AG20443 (cell line): ENCODE data around the gene RBM25.
"Not testable (repeated sequence)": the region's sequence is repeated elsewhere in the genome, so short reads cannot be mapped to it uniquely, and the experiment has no call there.

Experiments used
- DNase-seq: peaks from one replicate; pipeline ENCODE4 v3.0.0; 2012; ENCODE audit warnings: low spot score, mixed read lengths

RBM25 gene

DNA sequence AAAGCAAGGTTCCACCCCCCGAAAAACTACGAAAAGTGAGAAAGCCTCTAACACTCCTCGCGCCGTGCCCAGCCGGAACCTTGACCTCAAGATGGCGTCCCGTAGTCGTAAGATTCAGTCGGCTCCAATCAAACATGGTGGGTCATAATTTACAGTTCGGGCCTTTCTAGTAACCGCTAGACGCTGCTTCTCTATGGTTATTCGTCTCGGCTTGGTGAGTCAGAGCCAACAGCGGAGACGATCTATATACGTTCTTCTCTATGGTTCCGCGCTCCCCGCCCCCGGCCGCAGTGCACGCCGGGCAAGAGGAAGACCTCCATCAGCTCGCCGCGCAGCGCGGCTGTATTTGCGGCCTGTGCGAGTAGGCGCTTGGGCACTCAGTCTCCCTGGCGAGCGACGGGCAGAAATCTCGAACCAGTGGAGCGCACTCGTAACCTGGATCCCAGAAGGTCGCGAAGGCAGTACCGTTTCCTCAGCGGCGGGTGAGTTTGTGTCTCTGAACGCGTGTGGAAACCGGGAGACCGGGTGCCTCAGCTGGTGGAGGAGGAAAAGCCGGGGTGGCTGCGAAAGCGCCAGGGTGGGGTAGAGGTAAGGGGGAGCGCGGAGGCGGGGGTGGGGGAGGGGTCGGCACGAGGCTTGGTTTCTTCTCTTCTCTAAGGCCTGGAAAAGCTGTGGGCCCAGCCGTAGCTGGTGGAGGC lies at the start of gene RBM25:
Gene RBM25 (plus strand): TSS at position 311 of the 698 bp plus-strand sequence. CDS start 13,108 bp downstream, outside the sequence.
- DNase-seq = peak; percentile 98

DNA sequence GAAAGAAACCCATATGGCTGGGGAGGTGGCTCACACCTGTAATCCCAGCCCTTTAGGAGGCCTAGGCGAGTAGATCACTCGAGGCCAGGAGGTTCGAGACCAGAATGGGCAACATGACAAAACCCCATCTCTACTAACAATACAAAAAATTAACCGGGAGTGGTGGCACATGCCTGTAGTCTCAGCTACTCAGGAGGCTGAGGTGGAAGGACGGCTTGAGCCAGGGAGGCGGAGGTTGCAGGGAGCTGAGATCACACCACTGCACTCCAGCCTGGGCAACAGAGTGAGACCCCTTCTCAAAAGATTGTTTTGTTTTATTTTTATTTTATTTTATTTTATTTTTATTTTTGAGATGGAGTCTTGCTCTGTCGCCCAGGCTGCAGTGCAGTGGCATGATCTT lies 47.1 kb upstream of the RBM25 start:
- DNase-seq = not testable (repeated sequence)

DNA sequence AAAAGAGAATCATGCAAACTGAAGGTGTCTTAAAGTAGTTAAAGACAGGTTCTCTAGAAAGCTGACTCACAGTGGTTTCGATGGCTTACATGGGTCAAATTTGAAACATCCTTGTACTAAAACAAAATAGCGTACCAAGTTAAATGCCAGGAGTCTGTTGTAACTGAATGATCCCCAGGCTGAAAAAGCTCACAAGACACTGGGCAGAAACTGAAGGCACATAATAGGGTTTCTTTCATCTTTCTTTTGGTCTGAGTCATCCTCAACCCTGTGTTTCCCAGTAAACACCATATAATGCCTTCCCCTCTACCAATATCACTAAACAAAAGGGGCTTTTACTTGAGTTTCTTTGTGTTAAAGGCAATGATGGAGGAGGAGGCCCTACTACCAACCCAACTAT lies 44.2 kb upstream of the RBM25 start:
- peak; percentile 48 for DNase-seq

DNA sequence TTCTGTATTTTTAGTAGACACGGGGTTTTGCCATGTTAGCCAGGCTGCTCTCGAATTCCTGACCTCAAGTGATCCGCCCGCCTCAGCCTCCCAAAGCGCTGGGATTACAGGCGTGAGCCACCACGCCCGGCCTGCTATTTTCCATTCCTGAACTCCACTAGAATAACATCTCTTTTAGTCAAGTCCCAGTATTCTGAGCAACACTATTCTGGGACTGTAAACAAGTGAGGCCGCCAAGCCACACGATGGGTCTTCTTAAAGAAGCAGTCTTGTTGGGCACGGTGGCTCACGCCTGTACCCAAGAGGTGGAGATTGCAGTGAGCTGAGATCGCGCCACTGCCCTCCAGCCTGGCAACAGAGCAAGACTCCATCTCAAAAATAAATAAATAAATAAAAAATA lies 42.8 kb upstream of the RBM25 start:
- not testable (repeated sequence) for DNase-seq

DNA sequence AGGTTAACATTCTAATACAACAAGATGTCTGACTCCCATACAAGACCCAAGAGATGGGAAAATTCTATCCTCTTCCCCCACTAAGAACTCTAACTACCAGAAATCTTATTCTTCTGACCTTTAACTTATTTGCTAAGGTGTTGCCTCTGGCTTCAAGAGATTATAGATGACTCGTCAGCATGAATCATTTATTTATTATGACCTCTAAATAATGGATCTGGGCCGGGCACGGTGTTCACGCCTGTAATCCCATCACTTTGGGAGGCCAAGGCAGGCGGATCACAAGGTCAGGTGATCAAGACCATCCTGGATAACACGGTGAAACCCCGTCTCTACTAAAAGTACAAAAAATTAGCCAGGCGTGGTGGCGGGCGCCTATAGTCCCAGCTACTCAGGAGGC lies 42.3 kb upstream of the RBM25 start:
- not testable (repeated sequence) for DNase-seq

DNA sequence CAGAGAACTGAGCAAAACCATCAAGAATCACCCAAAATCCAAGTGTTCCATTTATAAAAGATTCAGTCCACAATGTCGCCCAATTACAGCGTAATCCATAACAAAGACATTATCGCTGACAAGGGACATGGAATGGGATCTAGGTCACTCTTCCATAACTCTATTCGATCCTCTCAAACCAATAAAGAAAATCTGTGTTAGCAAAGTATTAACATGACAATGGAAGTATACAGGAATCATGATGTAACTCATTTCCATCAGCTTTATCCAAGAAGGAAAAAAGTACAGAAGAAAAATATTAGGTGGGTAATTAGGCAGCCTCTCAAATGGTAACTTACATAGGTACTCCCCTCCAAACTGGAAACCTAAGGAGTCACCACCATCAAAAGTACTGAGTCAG lies 36.3 kb upstream of the RBM25 start:
- no peak for DNase-seq

DNA sequence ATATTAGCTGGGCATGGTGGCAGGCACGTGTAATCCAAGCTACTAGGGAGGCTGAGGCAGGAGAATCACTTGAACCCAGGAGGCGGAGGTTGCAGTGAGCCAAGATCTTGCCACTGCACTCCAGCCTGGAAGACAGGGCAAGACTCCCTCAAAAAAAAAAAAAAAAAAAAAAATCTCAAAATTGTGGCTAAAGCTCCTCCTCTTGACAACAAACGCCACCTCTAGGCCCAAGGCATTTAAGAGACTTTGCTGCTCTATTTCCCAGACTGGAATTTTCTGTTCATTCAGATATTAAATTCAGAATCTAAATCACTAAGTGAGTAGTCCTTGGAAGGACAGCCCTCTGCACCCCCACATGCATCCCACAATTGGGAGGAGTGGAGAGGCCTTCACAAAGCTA lies 32.8 kb upstream of the RBM25 start:
- peak; percentile 25 for DNase-seq

DNA sequence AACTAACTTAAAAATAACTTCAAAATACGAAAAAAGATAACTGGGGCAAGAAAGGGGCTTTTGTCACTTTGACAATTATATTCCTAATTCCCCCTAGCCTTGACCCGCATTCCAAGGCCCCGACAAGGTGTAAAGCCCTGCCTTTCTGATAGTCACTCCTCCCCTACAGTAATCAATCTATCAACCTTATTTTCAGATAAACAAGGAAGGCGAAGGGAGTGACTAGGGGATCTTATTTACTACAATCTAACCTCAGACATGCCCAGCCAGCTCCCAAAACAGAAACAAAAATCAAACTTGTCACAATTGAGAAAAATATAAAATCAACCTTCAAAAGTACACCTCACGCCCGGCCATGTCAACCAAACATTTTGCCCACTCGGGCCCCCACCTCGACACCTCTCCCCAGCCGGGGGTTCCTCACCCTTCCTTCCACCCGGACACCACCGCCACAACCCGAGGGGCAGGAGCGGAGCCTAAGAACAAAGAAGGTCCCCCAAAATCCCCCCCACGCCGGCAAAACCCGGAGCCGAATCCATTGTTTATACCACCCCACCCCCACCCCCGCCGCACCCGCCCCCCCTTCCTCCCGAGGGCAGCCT lies 32.0 kb upstream of the RBM25 start:
- no peak for DNase-seq

DNA sequence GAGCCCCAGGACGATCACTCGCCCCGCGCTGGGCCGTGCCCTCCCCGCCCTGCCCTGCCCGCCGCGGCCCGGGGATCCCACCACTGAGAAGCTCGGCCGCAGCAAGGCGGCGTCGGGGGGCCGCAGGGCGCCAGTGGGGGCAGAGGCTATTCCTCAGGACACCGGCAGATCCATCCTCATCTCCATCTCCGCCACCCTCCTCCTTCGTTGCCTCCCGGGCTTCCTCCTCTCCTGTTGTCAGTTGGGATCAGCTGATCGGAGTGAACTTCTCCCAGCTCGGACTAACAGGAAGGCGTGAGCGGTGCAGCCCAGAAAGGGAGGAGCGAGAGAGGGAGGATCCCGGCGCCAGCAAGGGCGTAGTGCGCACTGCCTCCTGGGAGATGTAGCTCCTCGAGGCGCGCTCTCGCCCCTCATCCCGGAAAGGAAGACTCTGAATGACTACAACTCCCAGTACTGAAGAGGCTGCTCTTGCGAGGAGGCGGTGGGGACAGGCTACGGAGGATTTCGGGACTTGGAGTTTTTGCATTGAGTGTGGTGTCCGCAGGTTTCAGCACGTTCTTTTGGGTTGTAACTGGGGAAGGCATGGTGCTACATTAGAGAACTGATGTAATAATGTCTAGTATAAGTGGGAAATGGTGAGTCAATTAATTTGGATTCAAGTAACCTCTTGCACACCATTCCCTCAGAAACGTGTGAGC lies 31.3 kb upstream of the RBM25 start, which contains the start of gene ZFYVE1:
Gene ZFYVE1 (minus strand): TSS at position 262 of the 698 bp plus-strand sequence. CDS start 2,598 bp downstream, outside the sequence.
- DNase-seq = peak; percentile 98

DNA sequence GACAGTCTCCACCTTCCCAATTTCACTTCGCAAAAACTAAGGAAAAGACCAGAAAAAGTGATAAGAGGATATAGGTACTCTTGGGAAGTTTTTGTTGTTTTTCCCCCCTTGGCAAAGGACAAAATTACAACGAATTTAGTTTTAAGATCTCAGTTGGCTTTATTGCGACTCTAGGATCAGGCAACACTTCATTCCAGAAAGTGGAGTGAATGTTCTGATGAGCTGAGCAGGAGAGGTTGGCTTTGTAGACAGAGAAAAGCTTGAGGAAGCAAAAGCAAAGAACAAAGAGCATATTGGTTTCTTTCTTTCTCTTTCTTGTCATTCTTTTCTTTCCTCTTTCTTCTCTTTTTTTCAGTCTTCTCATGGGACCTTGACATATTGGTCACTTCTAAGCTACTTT lies 30.8 kb upstream of the RBM25 start:
- DNase-seq = no peak

DNA sequence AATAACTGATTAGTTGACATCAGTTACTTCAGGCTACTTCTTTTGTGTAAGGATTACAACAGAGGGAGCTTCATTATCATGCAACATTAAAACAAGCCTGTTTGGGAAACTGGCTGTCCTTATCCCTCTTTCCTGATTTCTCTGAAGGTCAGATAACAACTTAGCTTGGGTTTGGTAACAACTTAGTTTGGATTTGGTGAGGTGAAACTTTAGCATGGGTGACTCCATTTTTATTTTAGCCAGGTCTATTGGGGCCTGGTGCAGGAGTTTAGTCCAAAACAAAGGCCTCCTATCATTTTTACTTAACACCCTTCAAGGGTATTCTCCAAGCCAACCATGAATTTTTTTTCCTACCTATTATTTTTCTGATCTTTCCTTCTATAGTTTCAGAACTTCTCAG lies 30.4 kb upstream of the RBM25 start:
- no peak for DNase-seq

DNA sequence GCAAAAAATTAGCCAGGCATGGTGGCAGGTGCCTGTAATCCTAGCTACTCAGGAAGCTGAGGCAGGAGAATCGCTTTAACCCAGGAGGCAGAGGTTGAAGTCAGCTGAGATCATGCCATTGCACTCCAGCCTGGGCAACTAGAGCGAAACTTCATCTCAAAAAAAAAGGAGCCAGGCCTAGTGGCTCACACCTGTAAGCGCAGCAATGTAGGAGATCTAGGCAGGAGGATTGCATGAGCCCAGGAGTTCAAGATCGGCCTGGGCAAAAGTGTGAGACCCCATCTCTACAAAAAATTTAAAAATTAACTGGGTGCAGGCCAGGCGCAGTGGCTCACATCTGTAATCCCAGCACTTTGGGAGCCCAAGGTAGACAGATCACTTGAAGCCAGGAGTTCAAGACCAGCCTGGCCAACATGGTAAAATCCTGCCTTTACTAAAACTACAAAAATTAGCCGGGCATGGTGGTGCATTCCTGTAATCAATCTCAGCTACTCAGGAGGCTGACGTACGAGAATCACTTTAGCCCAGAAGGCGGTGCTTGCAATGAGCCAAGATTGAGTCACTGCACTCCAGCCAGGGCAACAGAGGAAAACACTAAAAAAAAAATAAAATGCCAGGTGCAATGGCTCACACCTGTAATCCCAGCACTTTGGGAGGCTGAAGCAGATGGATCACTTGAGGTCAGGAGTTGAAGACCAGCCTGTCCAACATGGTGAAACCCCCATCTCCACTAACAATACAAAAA lies 21.5 kb upstream of the RBM25 start:
- DNase-seq = not testable (repeated sequence)

DNA sequence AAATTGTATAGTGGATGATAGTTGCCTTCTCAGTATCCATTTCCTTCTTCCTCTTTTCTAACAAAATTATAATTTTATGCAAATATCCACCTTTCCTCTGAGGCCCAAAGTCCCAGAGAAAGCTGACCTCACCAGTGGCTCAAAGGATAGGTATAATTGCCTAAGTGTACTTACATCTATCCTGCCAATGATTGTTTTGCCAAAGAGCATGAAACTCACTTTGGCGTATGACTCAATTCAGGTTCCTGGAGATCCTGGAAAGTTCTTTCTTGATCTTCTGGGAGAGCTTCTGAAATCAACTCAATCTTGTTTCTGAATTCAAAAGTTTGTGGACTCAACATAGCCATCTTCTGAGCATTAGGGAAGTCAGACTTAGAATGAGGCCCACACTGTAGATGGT lies 10.5 kb upstream of the RBM25 start:
- no peak for DNase-seq

DNA sequence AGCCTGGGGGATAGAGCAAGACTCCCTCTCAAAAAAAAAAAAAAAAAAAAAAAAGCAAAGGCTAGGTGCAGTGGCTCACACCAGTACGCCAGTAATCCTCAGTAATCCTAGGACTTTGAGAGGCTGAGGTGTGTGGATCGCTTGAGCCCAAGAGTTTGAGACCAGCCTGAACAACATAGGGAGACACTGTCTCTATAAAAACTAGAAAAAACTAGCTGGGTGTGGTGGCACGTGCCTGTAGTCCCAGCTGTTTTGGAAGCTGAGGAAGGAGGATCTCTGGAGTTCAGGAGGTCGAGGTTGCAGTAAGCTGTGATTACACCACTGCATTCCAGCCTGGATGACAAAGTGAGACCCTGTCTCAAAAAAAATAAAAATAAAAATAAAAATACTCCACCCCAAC lies 8.9 kb upstream of the RBM25 start:
- no peak for DNase-seq

DNA sequence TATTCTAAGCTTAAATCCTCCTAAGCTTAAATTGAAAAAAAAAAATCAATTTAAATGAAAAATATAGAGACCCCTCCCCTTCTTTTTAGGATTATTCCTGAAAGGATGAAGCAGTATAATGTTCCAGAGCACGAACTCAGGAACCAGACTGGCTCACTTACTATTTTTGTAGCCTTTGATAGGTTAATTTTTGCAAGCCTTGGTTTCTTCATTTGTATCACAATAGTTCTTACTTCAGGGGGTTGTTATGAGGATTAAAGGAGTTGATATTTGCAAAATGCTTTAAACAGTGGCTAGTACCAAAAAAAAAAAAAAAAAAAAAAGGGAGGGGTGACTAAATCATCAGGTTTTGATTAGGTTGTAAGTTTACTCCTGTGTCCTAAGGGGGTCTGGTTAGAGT lies 3.1 kb upstream of the RBM25 start:
- DNase-seq = no peak

DNA sequence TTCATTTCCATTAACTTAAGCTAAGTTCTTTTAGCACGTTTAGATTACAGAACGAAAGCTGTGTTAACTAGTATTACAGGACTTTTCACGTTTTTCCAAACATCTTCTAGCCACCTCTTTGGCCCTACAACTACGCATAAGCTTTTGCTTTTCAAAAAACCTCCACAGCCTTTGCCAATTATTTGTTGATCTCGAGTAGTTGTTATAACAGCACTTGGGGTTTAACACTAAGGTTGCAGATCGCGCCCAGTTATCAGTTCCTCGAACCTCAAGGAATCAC lies 450 bp upstream of the RBM25 start:
- DNase-seq = no peak

DNA sequence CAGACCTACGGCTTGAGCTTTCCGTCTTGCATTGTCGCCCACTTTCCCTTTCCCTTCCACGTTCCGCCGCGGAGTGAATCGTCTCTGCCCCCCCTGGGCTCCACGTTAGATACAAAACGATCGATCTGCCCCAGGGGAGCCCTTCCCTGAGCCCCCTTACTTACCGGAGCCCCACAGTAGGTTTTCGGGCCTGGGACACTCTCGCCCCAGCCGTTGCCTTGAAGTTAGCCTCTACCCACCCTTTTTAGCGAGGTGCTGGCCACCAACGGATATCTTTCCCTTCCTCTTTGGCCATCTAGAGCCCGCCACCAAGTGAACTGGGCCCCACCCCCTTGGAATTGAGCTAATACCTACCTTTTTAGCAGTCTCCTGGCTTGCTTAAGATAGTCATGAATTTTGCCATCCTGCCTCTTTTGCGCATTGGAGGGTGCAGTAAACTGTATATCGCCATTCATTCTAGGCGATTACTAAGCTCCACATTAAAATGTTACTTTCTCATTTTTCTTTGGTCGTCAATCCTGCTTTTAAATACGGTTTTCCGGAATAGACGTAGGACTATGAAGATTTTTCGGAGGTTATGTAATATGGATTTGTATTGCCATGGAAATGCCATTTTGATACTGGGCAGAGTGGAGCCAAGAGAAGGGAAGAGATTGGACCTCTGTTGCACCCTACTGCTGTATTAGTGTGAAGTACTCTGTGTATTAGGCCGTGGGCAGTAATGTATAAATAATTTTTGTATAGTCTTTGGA lies 764 bp downstream of the RBM25 start:
- DNase-seq = peak; percentile 58

DNA sequence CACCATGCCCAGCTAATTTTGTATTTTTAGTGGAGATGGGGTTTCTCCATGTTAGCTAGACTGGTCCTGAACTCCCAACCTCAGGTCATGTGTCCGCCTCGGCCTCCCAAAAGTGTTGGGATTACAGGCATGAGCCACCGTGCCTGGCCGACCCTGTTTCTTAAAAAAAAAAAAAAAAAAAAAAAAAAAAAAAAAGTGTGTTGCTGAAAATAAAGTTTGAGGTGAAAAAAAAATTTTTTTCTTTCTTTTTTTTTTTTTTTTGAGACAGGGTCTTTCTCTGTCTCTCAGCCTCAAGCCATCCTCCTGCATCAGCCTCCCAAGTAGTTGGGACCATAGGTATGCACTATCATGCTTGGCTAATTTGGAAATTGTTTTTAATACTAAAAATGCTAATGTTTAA lies 11.3 kb downstream of the RBM25 start:
- DNase-seq = no peak

DNA sequence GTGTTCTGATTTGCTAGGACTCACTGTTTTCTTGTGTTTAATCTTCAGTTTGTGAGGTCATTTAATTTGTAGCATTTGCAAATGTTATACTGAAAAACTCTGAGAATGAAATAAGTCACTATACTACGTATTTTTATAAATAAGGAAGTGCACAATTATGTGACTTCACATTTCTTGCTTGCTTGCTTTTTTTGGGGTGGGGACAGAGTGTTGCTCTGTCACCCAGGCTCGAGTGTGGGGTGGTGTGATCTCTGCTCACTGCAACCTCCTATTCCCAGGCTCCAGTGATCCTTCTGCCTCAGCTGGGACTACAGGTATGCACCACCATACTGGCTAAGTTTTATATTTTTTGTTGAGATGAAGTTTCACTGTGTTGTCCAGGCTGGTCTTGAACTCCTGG lies 32.7 kb downstream of the RBM25 start:
- no peak for DNase-seq

DNA sequence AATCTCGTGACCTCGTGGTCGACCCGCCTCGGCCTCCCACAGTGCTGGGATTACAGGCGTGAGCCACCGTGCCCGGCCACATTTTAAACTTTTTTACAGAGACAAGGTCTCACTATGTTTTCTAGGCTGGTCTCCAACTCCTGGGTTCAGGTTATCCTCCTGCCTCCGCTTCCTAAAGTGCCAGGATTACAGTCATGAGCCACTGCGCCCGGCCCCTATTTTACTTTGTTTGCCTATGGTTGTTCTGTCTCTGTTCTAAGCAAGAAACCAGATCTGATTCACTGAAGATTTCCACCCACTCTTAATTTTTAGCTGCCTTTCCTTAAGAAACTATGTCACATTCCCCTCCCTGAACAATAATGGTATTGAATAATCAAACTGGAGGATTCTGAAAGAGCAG lies 39.1 kb downstream of the RBM25 start:
- no peak for DNase-seq

DNA sequence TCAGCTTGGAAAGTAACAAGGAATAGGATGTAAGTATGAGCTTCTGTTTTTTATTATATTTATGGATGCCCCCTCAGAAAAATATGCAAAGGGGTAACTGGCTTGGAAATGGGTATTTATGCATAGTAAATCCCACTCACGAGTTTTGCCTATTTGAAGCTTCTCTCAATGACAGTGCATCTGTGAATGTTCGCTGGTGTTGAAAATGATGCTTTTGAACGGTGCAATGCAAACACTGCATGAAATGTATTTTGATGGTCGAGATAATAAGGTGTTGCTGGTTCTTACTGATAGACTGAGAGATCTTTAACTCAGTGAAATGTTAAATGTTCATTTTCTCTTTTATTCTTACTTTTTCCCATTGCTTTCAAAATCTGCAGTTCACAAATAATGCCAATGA lies 42.0 kb downstream of the RBM25 start:
- no peak for DNase-seq
